ENCODE measurements around the gene CPLX1.
"Not testable (repeated sequence)": the region's sequence is repeated elsewhere in the genome, so short reads cannot be mapped to it uniquely, and the experiment has no call there.

The CPLX1 gene

DNA sequence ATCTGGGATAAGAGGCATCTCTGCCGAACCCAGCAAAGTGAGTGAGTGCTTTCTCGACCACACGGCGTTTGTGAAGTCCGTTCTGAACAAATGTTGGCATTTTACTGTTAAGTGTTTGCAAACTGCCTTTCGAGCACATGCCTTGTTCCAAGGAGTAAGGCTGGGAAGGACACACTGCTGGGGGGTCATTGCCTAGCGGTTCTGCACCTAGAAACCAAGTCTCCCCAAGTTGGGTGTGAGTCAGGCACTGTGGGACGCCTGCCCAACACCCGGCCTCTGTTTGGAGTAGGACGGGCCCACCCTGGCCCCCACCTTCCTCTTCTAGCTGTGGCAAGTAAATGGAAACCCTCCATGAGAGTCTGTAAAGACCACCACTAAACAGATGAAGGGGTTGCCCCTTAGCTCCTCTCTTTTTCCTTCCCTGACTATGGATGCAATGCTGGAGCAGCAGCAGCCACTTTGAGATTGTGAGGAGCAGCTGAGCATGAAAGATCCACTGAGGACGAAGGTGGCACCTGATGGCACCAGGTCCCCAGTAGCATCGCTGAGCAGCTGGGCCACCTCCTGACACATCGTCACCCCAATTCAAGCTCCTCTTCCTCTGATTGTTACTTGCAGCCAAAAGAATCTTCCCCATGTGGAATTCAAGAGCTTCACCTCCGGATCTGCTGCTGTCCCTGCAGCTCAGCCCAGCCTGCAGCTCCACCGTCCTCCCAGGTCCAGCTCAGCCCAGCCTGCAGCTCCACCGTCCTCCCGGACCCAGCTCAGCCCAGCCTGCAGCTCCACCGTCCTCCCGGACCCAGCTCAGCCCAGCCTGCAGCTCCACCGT lies 6.3 kb downstream of the CPLX1 start:
- DNase-seq = no peak

DNA sequence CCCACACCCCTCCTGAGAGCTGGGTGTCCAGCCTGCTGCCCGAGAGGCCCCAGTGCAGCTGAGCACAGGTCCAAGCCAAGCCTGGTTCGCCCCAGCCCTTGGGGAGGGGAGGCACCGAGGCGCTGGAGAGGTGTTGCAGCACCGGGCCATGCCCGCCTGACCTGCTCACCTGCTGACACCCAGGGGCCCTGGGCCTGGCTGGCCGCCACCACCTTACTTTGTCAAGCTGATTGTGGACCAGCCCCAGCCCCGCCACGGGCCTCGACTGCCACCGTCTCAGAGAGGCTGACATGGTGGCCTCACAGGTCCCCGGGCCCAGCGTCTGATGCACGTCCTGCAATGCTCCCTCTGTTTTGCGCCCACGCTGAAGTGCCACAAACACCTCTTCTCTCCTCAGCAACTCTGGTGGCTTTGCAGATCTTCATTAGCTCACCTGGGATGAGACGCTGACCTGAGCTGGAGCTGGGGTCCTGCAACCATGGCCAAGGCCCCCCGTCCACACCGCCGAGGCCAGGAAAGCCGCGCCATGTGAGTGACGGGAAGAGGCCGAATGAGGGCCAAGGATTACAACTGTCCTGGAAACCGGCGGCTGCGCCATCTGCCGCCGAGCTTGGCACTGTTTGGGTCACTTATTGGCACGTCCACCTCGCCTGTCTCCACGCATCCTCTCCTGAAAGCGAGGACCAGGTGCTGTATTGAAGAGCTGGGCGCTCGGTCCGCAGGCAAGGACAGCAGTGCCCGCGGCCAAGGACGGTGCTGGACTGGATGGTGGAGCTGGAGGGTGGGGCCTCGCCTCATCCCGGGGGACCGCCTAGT lies 7.6 kb downstream of the CPLX1 start:
- no peak for DNase-seq

DNA sequence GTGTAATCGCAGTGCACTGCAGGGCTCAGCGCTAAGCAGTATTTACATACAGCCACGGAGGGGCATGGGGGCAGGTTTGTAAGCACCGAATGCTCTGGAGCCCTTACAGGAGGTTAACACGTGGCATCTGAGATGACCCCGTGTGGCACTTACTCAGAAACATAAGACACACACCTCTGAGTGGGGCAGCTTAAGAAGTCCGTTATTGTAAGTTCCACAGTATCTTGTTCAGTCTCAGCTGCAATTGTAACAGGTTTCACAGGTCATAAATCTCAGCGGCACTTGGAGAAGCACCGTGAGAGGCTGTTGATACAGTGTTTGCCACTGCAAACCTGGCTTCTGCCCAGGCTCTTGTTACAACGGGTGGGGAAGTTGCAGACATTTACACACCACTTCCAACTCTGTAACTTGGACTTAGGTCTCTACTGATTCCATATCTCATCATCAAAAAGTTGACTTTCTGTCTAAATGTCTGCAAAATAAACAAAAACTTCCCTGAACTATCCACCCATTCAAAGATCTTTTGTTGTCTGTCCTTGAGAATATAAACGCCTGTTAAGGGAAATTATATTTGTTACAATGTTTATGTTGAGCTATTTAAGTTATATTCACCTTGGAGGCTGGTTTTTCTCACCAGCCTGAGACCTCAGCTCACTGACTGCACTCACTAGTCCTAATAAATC lies 10.3 kb downstream of the CPLX1 start:
- no peak for DNase-seq

DNA sequence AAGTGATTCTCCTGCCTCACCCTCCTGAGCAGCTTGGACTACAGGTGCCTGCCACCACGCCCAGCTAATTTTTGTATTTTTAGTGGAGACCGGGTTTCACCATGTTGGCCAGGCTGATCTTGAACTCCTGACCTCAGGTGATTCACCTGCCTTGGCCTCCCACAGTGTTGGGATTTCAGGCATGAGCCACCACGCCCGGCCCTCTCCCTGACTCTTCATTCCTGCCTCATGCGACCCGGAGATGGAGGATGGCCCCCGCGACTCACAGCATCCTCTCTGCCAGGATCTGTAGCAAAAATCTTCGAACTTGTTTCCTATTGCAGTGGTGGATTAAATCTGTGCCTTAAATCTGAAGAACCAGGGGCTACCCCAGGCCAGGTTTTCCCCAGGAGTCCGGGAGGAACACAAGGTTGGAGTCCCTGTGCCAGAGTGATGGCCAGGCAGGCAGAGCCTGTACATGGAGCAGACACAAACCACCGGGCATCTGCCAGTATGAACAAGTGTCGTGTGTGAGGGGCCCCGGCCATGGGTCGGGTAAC lies 11.5 kb downstream of the CPLX1 start:
- no peak for DNase-seq

DNA sequence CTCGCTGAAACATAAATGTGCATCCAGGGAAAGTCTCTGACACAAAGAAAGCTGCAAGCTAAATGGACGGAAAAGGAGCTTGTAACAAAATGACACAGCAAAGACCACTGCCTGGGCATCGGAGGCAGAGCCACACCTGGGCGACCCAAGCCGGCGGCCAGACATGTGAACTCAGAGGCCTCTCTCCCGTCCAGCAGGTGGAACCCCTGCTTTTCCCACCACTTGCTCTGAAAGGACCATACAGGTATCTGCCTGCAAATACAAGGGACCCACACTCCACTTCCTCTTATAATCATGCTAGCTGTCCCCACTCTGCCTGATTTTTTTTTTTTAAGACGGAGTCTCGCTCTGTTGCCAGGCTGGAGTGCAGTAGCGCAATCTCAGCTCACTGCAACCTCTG lies 12.0 kb downstream of the CPLX1 start:
- DNase-seq = no peak

DNA sequence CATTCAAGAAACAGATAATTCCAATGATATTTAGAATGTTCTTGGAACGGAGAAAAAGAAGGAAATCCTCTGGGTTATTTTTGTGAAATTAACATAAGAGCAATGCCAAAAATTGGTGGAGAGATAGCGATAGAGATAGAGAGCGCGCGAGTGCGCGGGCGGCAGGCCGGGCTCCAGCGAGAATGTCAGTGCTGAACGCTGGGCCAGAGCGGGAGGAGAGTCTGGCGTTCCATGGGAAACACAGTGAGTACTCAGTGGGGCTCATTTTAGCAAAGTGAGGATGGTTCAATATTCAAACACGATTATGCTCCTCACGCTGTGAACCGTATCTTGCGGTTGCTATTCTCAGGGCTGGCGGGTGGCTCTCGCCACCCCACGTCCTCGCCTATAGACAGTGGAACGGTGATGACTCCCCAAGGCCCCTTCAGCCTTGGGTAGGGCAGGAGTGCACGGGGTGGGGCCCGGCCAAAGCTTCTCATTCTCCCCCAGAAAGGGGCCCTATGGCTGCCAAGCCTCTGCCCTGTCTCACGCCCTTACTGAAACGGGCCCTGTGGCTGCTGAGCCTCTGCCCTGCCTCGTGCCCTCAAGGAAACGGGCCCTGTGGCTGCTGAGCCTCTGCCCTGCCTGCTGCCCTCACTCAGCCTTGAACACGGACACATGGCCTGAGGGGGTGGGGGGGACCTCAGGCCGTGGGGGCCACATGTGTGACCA lies 16.9 kb downstream of the CPLX1 start:
- DNase-seq = no peak

DNA sequence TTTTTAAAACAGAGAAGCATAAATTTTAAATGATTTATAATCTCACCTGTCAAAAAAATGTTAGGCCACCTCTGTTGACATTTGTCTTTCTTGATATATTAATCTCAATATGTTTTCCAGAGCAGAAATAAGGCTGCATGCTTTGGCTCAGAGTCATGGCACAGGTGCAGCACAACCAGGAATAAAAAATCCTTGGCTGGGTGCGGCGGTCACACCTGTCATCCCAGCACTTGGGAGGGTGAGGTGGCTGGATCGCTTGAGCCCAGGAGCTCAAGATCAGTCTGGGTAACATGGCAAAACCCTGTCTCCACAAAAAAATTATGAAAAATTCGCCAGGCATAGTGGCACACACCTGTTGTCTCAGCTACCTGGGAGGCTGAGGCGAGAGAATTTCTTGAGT lies 18.1 kb downstream of the CPLX1 start:
- no peak for DNase-seq

DNA sequence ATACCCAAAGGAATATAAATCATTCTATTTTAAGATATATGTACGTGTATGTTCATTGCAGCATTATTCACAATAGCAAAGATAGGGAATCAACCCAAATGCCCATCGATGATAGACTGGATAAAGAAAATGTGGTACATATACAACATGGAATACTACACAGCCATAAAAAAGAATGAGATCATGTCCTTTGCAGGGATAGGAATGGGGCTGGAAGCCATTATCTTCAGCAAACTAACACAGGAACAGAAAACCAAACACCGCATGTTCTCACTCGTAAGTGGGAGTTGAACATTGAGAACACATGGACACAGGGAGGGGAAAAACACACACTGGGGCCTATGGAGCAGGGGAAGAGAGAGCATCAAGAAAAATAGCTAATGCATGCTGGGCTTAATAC lies 18.9 kb downstream of the CPLX1 start:
- not testable (repeated sequence) for DNase-seq

DNA sequence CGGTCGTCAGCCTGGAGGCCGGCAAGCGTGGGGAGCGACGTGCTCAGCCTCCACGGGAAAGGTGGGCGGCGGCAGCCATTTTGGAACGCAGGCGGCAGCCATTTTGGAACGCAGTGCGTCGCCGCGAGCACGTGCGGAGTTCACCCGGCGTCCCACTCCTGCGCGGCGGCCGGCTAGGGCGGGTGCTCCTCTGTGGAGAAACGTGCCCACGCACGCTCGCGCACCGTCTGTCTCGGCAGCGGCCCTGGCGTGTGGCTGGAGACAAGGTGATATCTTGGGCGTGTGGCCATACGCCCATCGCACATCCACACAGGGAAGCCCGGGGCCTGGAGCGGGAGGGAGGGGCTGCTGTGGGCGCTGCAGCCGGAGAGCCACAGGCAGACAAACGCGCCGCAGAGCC lies 21.1 kb downstream of the CPLX1 start:
- DNase-seq = no peak

DNA sequence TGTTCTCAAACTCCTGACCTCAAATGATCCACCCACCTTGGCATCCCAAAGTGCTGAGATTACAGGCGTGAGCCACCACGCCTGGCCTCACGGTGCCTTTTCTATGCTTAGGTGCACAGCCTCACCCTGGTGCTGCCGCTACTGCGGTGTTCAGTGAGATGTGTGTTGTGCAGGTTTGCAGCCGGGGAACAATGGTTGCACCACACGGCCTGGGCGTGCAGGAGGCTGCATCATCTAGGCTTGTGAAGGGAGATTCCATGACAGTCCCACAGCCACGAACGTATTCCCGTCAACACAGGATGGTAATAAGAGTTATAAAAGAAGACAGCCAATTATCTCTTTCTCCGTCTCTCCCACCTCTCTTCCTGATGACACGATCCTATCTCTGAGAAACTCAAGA lies 22.0 kb downstream of the CPLX1 start:
- DNase-seq = no peak

DNA sequence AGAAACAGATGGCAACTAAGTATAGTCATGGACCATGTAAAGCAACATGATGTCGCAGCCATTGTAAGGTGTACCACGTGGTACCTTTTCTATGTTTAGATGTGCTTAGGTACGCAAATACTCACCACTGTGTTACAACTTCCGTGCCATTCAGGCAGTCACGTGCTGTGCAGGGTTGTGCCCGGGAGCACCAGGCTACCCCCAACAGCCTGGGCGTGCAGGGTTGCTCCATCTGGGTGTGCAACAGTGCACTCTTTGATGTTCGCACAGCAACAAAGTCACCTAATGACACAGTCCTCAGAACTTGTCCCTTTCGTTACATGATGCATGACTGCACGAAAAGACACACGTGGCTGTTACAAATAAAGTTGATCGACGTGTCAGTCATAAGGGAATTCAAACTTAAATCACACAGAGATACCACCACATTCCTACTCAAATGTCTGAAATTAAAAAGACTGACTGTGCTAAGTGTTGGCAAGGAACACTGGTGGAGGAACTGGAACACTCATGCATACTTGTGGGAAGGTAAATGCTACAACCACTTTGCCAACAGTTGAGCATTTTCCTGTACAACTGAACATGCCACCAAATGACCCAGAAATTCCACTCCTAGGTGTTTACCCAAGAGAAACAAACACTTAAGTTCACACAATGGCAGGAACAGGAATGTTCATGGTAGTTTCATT lies 24.3 kb downstream of the CPLX1 start:
- DNase-seq = no peak

DNA sequence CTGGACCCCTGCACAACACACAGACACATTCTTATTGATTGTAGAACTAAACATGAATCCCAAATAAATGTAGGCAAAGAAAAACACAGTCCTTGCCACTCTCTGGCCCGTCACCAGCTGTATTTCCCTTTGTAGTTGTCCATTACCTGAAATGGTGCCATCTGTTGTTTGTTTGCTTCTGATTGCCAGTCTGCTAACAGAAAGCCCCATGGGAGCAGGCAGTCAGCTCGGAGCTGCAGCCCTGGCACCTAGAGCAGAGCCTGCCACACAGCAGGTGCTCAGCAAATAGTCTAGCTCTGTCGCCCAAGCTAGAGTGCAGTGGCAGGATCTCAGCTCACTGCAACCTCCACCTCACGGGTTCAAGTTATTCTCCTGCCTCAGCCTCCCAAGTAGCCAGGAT lies 28.9 kb downstream of the CPLX1 start:
- no peak for DNase-seq

DNA sequence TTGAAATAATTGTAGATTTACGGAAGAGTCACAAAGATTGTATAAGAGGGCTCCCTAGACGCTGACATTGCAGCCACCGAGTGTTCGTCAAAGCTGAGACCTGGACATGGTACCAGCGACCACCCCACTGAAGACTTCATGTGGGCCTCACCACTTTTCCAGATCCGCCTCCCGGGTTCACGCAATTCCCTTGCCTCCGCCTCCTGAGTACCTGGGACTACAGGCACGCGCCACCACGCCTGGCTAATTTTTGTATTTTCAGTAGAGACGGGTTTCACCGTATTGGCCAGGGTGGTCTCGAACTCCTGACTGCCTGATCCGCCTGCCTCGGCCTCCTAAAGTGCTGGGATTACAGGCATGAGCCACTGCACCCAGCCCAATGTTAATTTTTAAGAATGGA lies 29.7 kb downstream of the CPLX1 start:
- DNase-seq = no peak

DNA sequence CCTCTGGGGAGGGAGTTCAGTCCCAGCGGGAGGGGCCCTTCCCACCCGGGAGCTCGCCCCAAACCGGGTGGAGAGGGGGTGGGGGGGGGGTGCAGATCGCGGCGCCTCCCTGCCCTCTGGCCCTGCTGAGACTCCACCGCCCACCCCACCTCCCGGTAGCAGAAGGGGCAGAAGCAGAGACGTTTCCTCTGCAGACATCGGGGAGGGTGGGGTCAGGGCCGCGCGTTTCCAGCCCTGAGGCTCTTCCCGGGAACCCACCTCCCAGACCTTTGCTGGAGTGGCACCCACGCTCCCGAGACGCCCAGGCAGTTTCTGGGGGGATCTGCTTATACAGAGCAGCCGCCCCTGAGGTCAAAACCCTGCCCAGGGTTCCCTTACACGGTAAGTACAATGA lies 30.2 kb downstream of the CPLX1 start:
- DNase-seq = no peak

DNA sequence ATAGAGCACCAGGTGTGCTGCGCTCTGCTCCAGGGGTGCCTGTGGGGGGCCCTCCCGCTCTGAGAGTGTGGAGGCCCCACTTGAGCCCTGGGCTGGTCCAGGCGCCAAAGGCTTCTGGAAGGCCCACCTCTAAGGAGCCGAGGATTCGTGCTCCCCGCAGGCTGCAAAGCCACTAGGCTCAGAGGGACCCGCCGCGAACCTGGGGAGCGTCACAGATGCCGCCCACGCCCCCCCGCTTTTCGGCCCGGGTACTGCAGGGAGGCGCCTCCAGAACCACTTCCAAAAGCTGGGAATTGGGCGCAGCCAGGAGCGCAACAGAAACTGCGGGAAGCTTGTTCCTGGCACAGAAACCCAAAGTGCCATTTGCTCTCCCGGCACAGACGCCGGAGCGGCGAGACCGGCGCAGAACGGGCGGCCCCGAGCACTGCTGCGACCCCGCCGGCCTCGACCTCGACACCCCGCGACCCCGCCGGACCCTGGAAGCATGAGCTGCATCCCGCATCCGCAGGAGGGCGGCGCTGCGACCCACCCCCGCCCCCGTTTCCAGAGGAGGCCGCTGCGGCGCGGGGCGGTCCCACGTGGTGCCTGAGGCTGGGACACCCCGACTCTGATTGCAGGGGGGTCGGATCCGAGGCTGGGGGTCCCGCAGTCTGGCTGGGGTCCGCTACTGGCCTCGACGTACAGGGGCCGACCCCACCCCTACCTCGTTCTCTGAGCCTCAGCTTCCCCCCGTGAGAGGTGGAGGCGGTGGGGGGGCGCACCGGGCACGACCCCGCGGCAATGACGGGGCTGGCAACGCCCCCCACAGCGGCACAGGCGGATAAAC lies 30.8 kb downstream of the CPLX1 start:
- no peak for DNase-seq

DNA sequence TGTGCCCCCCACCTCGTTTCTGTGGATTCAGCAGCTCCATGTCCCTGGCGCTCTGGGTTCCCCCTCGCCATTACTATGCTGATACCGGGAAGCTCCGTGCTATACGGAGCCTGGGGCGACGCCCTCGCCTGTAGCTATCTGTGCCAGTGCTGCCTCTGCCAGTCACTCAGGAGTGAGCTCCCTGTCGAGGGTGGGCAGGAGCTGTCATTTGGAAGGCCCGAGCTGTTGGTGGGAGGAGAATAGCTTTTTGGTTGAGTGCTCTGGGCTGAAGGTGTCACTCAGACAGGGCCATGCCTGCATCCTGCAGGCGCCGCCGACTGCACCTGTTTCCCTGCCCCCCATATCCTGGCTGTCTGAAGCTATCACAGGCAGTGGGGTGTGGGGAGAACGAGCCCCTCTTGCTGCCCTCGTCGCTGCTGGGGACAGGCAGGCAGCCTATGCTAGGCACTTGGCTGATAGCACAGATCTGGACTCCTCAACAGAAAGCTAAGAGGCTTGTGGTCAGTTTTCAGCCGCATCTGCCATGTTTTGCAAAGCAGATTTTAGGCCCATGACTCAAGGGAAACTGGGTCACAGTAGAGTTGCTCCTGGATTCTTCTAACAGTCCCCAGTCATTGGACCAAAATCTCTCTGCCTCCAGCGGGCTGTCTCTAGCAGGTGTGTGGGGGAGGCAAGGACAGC lies 31.8 kb downstream of the CPLX1 start:
- no peak for DNase-seq

DNA sequence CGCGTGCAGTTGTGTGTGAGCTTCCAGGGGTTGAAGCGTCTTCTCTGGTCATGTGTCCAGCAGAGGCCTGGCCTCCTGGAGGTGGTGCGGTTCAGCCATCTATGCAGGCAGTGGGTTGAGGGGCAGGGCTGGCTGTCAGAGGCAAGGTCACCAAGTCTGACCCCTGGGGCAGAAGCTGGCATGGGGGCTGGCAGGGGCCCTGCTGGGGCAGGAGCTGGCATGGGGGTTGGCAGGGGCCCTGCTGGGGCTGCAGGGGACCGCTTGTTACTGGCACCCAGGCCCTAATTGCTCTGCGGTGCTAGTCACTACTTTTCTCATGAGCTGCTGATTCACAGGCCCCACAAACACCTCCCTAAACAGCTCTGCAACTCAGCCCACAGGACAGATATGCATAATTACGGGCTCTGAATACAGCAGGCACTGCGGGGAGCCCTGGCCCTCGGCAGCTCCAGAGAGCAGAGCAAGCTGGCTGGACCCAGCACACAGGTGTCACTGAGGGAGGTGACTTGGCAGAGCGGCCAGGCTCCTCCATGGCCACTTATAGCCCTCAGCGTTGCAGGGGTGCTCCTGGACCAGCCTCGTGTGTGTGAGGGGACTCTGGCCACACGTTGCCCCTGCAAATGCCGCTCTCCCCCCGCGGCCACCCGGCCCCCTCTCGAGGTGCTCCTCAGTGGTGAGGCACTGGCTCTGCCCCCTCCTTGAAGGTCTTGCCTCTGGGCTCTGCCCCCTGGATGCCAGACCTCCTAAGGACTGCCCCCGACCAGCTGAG lies 32.7 kb downstream of the CPLX1 start:
- DNase-seq = no peak

DNA sequence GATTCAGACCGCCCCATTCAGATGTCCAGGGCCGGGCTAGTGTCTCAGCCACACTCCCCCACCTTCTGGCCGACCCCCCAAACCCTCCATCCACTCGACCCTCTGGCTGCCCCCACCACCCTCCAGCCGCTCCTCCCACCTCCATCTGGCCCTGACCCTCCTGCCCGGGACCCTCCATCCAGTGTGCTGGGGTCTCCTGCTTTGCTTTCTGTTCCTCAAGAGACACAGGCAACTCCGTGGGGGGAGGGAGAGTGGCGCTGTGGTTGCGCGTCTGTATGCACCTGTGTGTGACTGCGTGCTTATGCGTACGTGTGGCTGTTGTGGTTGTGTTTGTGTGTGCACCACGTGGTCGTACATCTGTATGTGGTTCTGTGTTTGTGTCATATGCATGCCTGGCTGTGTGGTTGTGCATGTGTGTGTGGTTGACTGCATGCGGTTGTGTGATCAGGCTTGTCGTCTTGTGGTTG lies 33.3 kb downstream of the CPLX1 start:
- peak in 1 of 2 experiments; percentile 38 for DNase-seq

DNA sequence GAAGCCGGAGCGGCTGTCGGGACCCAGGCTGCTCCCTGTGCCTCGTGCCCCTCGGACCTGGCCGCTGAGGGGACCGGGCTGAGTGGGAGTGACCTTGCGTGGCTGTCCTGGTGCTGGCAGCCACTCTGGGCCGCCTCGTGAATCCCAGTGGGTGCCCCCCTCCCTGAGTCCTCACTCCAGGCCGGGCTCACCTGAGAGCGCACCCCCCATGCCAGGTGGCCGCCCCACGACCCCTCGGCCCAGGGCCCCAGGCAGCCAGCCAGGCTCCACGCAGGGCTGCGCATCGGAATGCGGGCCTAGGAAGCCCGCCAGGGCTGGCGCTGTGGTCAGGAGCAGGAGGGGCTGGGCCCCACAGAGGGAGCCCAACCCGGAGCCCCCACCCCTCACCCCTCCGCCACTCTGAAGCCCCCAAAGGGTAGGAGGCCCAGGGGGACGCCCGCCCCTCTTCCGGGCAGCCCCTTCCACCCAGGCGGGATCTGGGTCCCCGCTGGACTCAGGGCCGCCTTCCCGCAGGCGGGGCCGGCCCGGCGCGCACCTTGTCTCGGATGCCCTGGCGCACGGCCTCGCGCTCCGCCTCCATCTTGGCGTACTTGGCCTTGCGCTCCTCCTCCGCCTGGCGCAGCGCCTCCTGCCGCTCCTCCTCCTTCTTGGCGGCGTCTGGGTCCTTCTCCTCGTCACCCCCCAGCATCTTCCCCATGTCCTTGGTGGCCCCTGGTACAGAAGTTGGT lies 33.9 kb downstream of the CPLX1 start:
- peak; percentile 60 for DNase-seq
